WI38 (cell line): ENCODE measurements around the gene PNLIPRP1.

Experiments used
- H3K4me3 ChIP-seq: 2 replicates; pipeline ENCODE4 v1.5.1; 2011; ENCODE audit warnings: low read depth, mild to moderate bottlenecking, control low read depth, low read length
- CTCF ChIP-seq: IDR thresholded peaks from 2 replicates; pipeline ENCODE4 v1.5.1; 2012; ENCODE audit warnings: low read depth, mild to moderate bottlenecking, control low read depth, low read length

PNLIPRP1 gene

GRCh38 chr10:116554628-116555027, 36.1 kb upstream of the PNLIPRP1 start:
- TF ChIP-seq CTCF = no peak
- no peak overlapping the region for H3K4me3 ChIP-seq

- TF ChIP-seq CTCF = no peak
Measured at GRCh38 chr10:116555880-116556279, 34.9 kb upstream of the PNLIPRP1 start.

GRCh38 chr10:116557305-116557880, 33.4 kb upstream of the PNLIPRP1 start:
- no peak for TF ChIP-seq CTCF
- H3K4me3 ChIP-seq = no peak overlapping the region

More at GRCh38 chr10:116555880-116556279, 34.9 kb upstream of the PNLIPRP1 start:
- H3K4me3 ChIP-seq = no peak overlapping the region

GRCh38 chr10:116565534-116565933, 25.2 kb upstream of the PNLIPRP1 start:
- no peak for TF ChIP-seq CTCF
- H3K4me3 ChIP-seq = no peak overlapping the region

GRCh38 chr10:116566932-116567331, 23.8 kb upstream of the PNLIPRP1 start:
- no peak for TF ChIP-seq CTCF
- no peak overlapping the region for H3K4me3 ChIP-seq

- no peak for TF ChIP-seq CTCF
- no peak overlapping the region for H3K4me3 ChIP-seq
Measured at GRCh38 chr10:116567335-116567734, 23.4 kb upstream of the PNLIPRP1 start.

- TF ChIP-seq CTCF = no peak
- no peak overlapping the region for H3K4me3 ChIP-seq
Measured at GRCh38 chr10:116574797-116575196, 16.0 kb upstream of the PNLIPRP1 start.
